ENCODE measurements around the gene TENM3. TPM values are rescaled to one million over a fixed set of nuclear protein-coding genes. Genes with fewer than 3 reads are reported as not detected.

TENM3 gene
- total and polyA plus RNA-seq, 12 donors, result 0.20 to 6.6 (median 3.5) TPM

DNA sequence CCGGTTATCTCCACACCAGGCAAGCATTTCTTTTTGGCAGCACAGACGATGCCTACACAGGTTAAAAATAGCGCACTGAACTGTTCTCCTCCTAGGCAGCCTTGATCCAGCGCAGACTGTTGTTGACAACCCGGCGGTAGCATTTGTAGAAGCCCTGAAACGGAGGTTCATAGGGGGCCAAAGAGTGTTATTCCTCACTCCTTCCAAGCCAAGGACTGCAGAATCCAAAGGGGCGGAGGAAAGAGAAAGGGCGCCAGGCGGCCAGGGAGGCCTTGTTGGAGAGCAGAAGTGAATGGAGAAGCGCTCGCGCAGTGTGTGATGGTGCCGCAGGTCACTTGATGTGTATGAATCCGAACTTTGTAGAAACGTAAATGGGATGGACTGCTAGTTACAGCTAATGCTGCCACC is 82.7 kb downstream of the TENM3 start:
- Histone ChIP-seq H3K4me1 (peaks cover 0 to 11% (median 0%) of the 10 kb centered on the region in 9 donors), H3K36me3 (no peaks in the 10 kb centered on the region), H3K27ac (peak overlapping the region in 8 of 10 donors; percentile 42 to 78 (median 64)), H3K27me3 (no peaks in the 10 kb centered on the region), H3K4me3 (peak overlapping the region in 6 of 10 donors; percentile 7 to 30 (median 14)), H3K9me3 (no peaks in the 10 kb centered on the region)
- intact Hi-C loops (cut with DNase I), result no loop called here
- 22 to 41% methylated on average over 16 of the region's 16 CpGs for WGBS, 2 donors
- TF ChIP-seq, protein P1, sequence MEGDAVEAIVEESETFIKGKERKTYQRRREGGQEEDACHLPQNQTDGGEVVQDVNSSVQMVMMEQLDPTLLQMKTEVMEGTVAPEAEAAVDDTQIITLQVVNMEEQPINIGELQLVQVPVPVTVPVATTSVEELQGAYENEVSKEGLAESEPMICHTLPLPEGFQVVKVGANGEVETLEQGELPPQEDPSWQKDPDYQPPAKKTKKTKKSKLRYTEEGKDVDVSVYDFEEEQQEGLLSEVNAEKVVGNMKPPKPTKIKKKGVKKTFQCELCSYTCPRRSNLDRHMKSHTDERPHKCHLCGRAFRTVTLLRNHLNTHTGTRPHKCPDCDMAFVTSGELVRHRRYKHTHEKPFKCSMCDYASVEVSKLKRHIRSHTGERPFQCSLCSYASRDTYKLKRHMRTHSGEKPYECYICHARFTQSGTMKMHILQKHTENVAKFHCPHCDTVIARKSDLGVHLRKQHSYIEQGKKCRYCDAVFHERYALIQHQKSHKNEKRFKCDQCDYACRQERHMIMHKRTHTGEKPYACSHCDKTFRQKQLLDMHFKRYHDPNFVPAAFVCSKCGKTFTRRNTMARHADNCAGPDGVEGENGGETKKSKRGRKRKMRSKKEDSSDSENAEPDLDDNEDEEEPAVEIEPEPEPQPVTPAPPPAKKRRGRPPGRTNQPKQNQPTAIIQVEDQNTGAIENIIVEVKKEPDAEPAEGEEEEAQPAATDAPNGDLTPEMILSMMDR (IDR thresholded peaks at IDR 0.05), result no peak
- DNase-seq (peak; percentile 16 to 54), ATAC-seq (peak; percentile 92 to 99 (median 98))

DNA sequence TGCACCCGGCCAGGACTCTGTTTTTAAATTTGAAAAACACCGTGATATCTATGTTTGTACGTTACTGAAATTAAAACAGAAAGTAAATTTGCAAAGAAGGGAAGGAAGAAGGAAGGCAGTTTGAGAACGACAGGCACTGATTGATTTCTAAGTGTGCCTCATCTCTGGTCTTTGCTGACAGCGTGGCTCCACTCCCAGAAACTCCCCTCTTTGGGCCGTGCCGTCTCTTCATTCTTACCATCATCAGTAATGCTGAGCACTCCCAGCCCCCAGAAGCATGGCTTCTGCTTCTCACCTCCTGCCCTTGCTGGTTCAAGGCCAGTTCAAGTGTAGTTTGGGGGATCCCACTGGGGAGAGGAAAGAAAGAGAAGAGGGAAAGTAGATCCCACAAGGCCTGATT is 85.3 kb downstream of the TENM3 start:
- WGBS, 2 donors, result 78 to 85% methylated on average over 7 of the region's 7 CpGs
- TF ChIP-seq, protein P1 (IDR thresholded peaks at IDR 0.05), result no peak
- Histone ChIP-seq H3K4me1 (peaks cover 0 to 11% (median 0%) of the 10 kb centered on the region in 9 donors), H3K27ac (no peak overlapping the region), H3K36me3 (no peaks in the 10 kb centered on the region), H3K9me3 (no peaks in the 10 kb centered on the region), H3K4me3 (no peak overlapping the region), H3K27me3 (no peaks in the 10 kb centered on the region)
- intact Hi-C loops (cut with DNase I), result no loop called here
- DNase-seq (no peak), ATAC-seq (no peak)

DNA sequence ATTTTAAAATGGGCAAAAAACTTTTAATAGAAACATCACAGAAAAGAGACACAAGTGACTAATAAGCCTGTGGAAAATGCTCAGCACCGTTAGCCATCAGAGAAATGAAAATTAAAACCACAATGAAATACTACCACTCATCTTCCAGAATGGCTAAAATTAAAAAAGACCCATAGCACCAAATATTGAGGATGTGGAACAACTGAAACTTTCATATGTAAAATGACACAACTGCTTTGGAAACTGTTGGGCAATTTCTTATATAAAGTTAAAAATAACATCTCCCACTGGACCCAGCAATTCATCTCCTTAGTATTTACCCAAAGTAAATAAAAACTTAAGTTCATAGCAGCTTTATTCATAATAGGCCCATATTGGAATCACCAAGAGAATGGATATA is 94.2 kb downstream of the TENM3 start:
- no peaks in the 10 kb centered on the region for H3K4me1 ChIP-seq
- no peak overlapping the region for H3K4me3 ChIP-seq
- H3K27ac ChIP-seq, result no peak overlapping the region
- intact Hi-C loops (cut with DNase I), result no loop called here
- 80 to 95% methylated on average over 1 of the region's 1 CpG for WGBS, 2 donors
- TF ChIP-seq, protein P1 (IDR thresholded peaks at IDR 0.05), result no peak
- no peak for ATAC-seq
- H3K27me3 ChIP-seq, result no peaks in the 10 kb centered on the region
- no peaks in the 10 kb centered on the region for H3K9me3 ChIP-seq
- no peak for DNase-seq
- no peaks in the 10 kb centered on the region for H3K36me3 ChIP-seq

DNA sequence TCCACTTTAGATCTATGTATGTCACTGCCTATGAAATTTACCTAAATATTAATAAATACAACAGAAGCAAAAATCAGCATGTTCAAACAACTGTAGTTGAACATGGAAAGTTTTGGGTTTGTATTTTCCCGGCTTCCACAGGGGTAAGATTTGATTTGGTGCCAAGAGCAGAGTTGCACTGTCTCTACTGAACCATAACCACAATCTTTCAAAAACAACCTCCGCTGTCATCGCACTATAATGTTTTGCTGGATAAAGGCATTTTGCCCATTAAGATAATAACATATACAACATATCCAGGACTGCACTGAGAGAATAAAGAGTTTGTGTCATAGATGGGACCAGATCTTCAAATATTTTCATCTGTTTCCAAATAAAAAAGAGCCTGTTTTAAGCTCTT is 94.9 kb downstream of the TENM3 start:
- Histone ChIP-seq H3K27ac (no peak overlapping the region), H3K4me1 (no peaks in the 10 kb centered on the region), H3K4me3 (no peak overlapping the region), H3K27me3 (no peaks in the 10 kb centered on the region), H3K36me3 (no peaks in the 10 kb centered on the region), H3K9me3 (no peaks in the 10 kb centered on the region)
- ATAC-seq, result no peak
- intact Hi-C loops (cut with DNase I), result no loop called here
- TF ChIP-seq, protein P1 (IDR thresholded peaks at IDR 0.05), result no peak
- no peak for DNase-seq
- WGBS, 2 donors, result 69 to 74% methylated on average over 3 of the region's 3 CpGs
